ENCODE data around the gene DST. TPM values are rescaled to one million over a fixed set of nuclear protein-coding genes. Genes with fewer than 3 reads are reported as not detected.

DST gene
- total RNA-seq, 2 experiments from 2014 or later, result 0.54 to 1.3 TPM

GRCh38 chr6:56541741-56542360 is 100.8 kb downstream of the DST start:
- POLR2A ChIA-PET, result no interaction called here
- H3K27me3 Mint-ChIP-seq, result peaks cover 6% of the 10 kb centered on the region
- H3K9me3 Mint-ChIP-seq, result no peaks in the 10 kb centered on the region
- no peak for DNase-seq
- no peaks in the 10 kb centered on the region for H3K36me3 Mint-ChIP-seq
- no peaks in the 10 kb centered on the region for H3K4me1 Mint-ChIP-seq
- no peak overlapping the region for H3K4me3 Mint-ChIP-seq
- no peak for ATAC-seq (ENCODE audit: low read depth)
- H3K27ac Mint-ChIP-seq, result no peak overlapping the region

GRCh38 chr6:56541030-56541600 is 101.6 kb downstream of the DST start:
- Mint-ChIP-seq H3K36me3 (no peaks in the 10 kb centered on the region), H3K4me3 (no peak overlapping the region), H3K4me1 (no peaks in the 10 kb centered on the region), H3K27me3 (peaks cover 6% of the 10 kb centered on the region), H3K9me3 (no peaks in the 10 kb centered on the region), H3K27ac (no peak overlapping the region)
- ATAC-seq (ENCODE audit: low read depth) (no peak), DNase-seq (no peak)
- POLR2A ChIA-PET, result no interaction called here

GRCh38 chr6:56540232-56541029 is 102.3 kb downstream of the DST start:
- ATAC-seq (ENCODE audit: low read depth) (no peak), DNase-seq (no peak)
- no peaks in the 10 kb centered on the region for H3K36me3 Mint-ChIP-seq
- no peaks in the 10 kb centered on the region for H3K4me1 Mint-ChIP-seq
- no peak overlapping the region for H3K27ac Mint-ChIP-seq
- H3K9me3 Mint-ChIP-seq, result no peaks in the 10 kb centered on the region
- H3K4me3 Mint-ChIP-seq, result no peak overlapping the region
- H3K27me3 Mint-ChIP-seq, result peaks cover 6% of the 10 kb centered on the region
- POLR2A ChIA-PET, result no interaction called here

- no peak for ATAC-seq (ENCODE audit: low read depth)
- Mint-ChIP-seq H3K27me3 (peaks cover 2% of the 10 kb centered on the region), H3K36me3 (no peaks in the 10 kb centered on the region), H3K4me3 (no peak overlapping the region), H3K27ac (no peak overlapping the region), H3K9me3 (no peaks in the 10 kb centered on the region), H3K4me1 (no peaks in the 10 kb centered on the region)
- DNase-seq, result no peak
- POLR2A ChIA-PET, result no interaction called here
Measured at GRCh38 chr6:56539527-56540105, 103.1 kb downstream of the DST start.

- ATAC-seq (ENCODE audit: low read depth) (no peak), DNase-seq (no peak)
- no peaks in the 10 kb centered on the region for H3K4me1 Mint-ChIP-seq
- H3K27ac Mint-ChIP-seq, result no peak overlapping the region
- POLR2A ChIA-PET, result no interaction called here
- no peak overlapping the region for H3K4me3 Mint-ChIP-seq
- no peaks in the 10 kb centered on the region for H3K36me3 Mint-ChIP-seq
- H3K9me3 Mint-ChIP-seq, result no peaks in the 10 kb centered on the region
- peaks cover 1% of the 10 kb centered on the region for H3K27me3 Mint-ChIP-seq
Measured at GRCh38 chr6:56538851-56539250, 103.8 kb downstream of the DST start.

GRCh38 chr6:56537223-56537770 is 105.4 kb downstream of the DST start:
- no peak for ATAC-seq (ENCODE audit: low read depth)
- POLR2A ChIA-PET, result no interaction called here

GRCh38 chr6:56536536-56536935 is 106.2 kb downstream of the DST start:
- H3K36me3 Mint-ChIP-seq, result no peaks in the 10 kb centered on the region
- peaks cover 2% of the 10 kb centered on the region for H3K27me3 Mint-ChIP-seq

More at GRCh38 chr6:56537223-56537770, 105.4 kb downstream of the DST start:
- Mint-ChIP-seq H3K4me3 (no peak overlapping the region), H3K4me1 (no peaks in the 10 kb centered on the region), H3K27ac (no peak overlapping the region), H3K36me3 (no peaks in the 10 kb centered on the region), H3K9me3 (no peaks in the 10 kb centered on the region), H3K27me3 (peaks cover under 1% of the 10 kb centered on the region)
- no peak for DNase-seq

GRCh38 chr6:56535626-56536025 is 107.1 kb downstream of the DST start:
- POLR2A ChIA-PET, result no interaction called here
- DNase-seq (no peak), ATAC-seq (ENCODE audit: low read depth) (no peak)
- H3K27me3 Mint-ChIP-seq, result peaks cover 2% of the 10 kb centered on the region
- H3K9me3 Mint-ChIP-seq, result no peaks in the 10 kb centered on the region
- H3K4me3 Mint-ChIP-seq, result no peak overlapping the region
- H3K27ac Mint-ChIP-seq, result no peak overlapping the region
- no peaks in the 10 kb centered on the region for H3K4me1 Mint-ChIP-seq
- no peaks in the 10 kb centered on the region for H3K36me3 Mint-ChIP-seq

More at GRCh38 chr6:56536536-56536935, 106.2 kb downstream of the DST start:
- no peak overlapping the region for H3K4me3 Mint-ChIP-seq
- ATAC-seq (ENCODE audit: low read depth) (no peak), DNase-seq (no peak)
- no peak overlapping the region for H3K27ac Mint-ChIP-seq
- no peaks in the 10 kb centered on the region for H3K9me3 Mint-ChIP-seq
- H3K4me1 Mint-ChIP-seq, result no peaks in the 10 kb centered on the region
- POLR2A ChIA-PET, result no interaction called here

GRCh38 chr6:56534680-56535419 is 107.8 kb downstream of the DST start:
- Mint-ChIP-seq H3K27ac (peak overlapping the region; percentile 25), H3K4me3 (no peak overlapping the region), H3K9me3 (no peaks in the 10 kb centered on the region), H3K36me3 (no peaks in the 10 kb centered on the region), H3K27me3 (peaks cover 2% of the 10 kb centered on the region), H3K4me1 (no peaks in the 10 kb centered on the region)
- DNase-seq (no peak), ATAC-seq (ENCODE audit: low read depth) (no peak)
- POLR2A ChIA-PET, result interaction anchor here (0.5 kb wide), 1 partner anchor 34 kb away, joined by 8 read pairs; no protein-coding TSS in a partner anchor

GRCh38 chr6:56532766-56533551 is 109.7 kb downstream of the DST start:
- Mint-ChIP-seq H3K27ac (no peak overlapping the region), H3K36me3 (no peaks in the 10 kb centered on the region), H3K4me1 (no peaks in the 10 kb centered on the region), H3K9me3 (no peaks in the 10 kb centered on the region), H3K27me3 (peaks cover 7% of the 10 kb centered on the region), H3K4me3 (no peak overlapping the region)
- DNase-seq (no peak), ATAC-seq (ENCODE audit: low read depth) (no peak)
- POLR2A ChIA-PET, result no interaction called here

- no peaks in the 10 kb centered on the region for H3K9me3 Mint-ChIP-seq
- DNase-seq (no peak), ATAC-seq (ENCODE audit: low read depth) (no peak)
- H3K36me3 Mint-ChIP-seq, result no peaks in the 10 kb centered on the region
- H3K4me3 Mint-ChIP-seq, result no peak overlapping the region
- POLR2A ChIA-PET, result no interaction called here
- H3K27ac Mint-ChIP-seq, result no peak overlapping the region
- H3K4me1 Mint-ChIP-seq, result no peaks in the 10 kb centered on the region
- peaks cover 10% of the 10 kb centered on the region for H3K27me3 Mint-ChIP-seq
Measured at GRCh38 chr6:56531839-56532595, 110.7 kb downstream of the DST start.

GRCh38 chr6:56529594-56530191 is 113.0 kb downstream of the DST start:
- no peak overlapping the region for H3K4me3 Mint-ChIP-seq
- H3K9me3 Mint-ChIP-seq, result no peaks in the 10 kb centered on the region
- H3K27me3 Mint-ChIP-seq, result peaks cover 10% of the 10 kb centered on the region
- POLR2A ChIA-PET, result no interaction called here
- no peak for DNase-seq
- H3K36me3 Mint-ChIP-seq, result no peaks in the 10 kb centered on the region
- no peak for ATAC-seq (ENCODE audit: low read depth)
- H3K27ac Mint-ChIP-seq, result no peak overlapping the region
- no peaks in the 10 kb centered on the region for H3K4me1 Mint-ChIP-seq

All from activated naive CD8-positive, alpha-beta T cell treated with anti-CD3 and anti-CD28 coated beads, Interleukin-2, amount 10 ng/mL, durations not matched to agents 7 days and 5 days (primary cell).